Epithelial cell of umbilical artery (primary cell): Measurements from ENCODE around the gene INSM1. TPM values are rescaled to one million over a fixed set of nuclear protein-coding genes. Genes with fewer than 3 reads are reported as not detected.

Experiments used
- total RNA-seq: library from RNA; depleted of rRNA; stranded (reverse); fragments of >200 nt; gene quantifications from 2 replicates; pipeline ENCODE4 v1.2.3, GENCODE V29; 2014

The INSM1 gene, protein sequence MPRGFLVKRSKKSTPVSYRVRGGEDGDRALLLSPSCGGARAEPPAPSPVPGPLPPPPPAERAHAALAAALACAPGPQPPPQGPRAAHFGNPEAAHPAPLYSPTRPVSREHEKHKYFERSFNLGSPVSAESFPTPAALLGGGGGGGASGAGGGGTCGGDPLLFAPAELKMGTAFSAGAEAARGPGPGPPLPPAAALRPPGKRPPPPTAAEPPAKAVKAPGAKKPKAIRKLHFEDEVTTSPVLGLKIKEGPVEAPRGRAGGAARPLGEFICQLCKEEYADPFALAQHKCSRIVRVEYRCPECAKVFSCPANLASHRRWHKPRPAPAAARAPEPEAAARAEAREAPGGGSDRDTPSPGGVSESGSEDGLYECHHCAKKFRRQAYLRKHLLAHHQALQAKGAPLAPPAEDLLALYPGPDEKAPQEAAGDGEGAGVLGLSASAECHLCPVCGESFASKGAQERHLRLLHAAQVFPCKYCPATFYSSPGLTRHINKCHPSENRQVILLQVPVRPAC
- not detected in 2 replicates for total RNA-seq

DNA sequence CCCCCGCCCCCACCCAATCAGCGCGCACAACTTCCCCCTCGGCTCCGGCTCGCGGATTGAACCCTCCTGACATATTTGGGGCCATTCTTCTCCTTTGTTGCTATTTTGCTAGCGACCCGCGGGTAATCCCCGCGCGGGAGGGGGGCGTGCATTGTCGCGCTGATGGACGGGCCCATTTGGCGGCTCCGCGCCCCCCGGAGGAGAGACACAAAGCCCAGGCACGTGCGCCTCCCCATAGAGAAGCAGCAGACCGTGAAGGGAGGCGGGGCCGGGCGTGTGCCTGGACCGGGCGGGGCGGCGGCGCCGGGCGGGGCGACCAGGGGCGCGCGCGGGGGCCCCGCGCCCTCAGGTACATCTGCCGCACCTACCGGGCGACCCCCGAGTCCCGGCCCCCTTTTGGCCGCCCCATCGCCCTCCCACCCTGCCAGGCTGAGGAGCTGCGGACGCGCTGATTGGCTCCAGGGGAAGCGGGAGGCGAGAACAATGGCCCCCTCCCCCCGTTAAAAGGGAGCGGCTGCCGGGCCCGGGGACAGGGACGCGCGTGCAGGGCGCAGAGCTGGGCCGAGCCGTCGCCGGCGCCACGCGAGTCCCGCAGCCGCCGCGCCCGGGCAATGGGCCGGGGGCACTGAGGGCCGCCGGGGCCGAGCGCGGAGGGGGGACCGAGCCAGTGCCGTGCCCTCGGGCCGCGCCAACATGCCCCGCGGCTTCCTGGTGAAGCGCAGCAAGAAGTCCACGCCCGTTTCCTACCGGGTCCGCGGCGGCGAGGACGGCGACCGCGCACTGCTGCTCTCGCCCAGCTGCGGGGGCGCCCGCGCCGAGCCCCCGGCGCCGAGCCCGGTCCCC lies at the start of gene INSM1:
TSS of gene INSM1 (plus strand) at position 530 of the 843 bp plus-strand sequence. CDS start at position 694, 164 bp downstream.

